Measurements from ENCODE around the gene PKNOX2.

The PKNOX2 gene

GRCh38 chr11:125364121-125364826 is 199.7 kb downstream of the PKNOX2 start:
- TF ChIP-seq CTCF (conservative IDR thresholded peaks at IDR 0.05) (no peak), ZFX (IDR thresholded peaks at IDR 0.05) (no peak)
- no peak overlapping the region for H3K27ac ChIP-seq

- no peak for TF ChIP-seq CTCF (conservative IDR thresholded peaks at IDR 0.05)
- TF ChIP-seq ZFX (IDR thresholded peaks at IDR 0.05), result no peak
These were observed 200.8 kb downstream of the PKNOX2 start for GRCh38 chr11:125365196-125365931.

GRCh38 chr11:125367710-125368109 is 203.2 kb downstream of the PKNOX2 start:
- no peak overlapping the region for H3K27ac ChIP-seq
- no peak for TF ChIP-seq ZFX (IDR thresholded peaks at IDR 0.05)
- TF ChIP-seq CTCF (conservative IDR thresholded peaks at IDR 0.05), result no peak

More at GRCh38 chr11:125365196-125365931, 200.8 kb downstream of the PKNOX2 start:
- no peak overlapping the region for H3K27ac ChIP-seq

GRCh38 chr11:125368757-125369156 is 204.2 kb downstream of the PKNOX2 start:
- no peak overlapping the region for H3K27ac ChIP-seq
- TF ChIP-seq ZFX (IDR thresholded peaks at IDR 0.05) (no peak), CTCF (conservative IDR thresholded peaks at IDR 0.05) (no peak)

GRCh38 chr11:125369808-125370207 is 205.3 kb downstream of the PKNOX2 start:
- TF ChIP-seq ZFX (IDR thresholded peaks at IDR 0.05) (no peak), CTCF (conservative IDR thresholded peaks at IDR 0.05) (no peak)
- no peak overlapping the region for H3K27ac ChIP-seq

GRCh38 chr11:125370561-125371389 is 206.2 kb downstream of the PKNOX2 start:
- TF ChIP-seq ZFX (IDR thresholded peaks at IDR 0.05) (no peak), CTCF (conservative IDR thresholded peaks at IDR 0.05) (no peak)
- no peak overlapping the region for H3K27ac ChIP-seq

All from C4-2B (cell line).